HFFc6 (cell line): ENCODE results near the gene ETV3L. TPM values are rescaled to one million over a fixed set of nuclear protein-coding genes. Genes with fewer than 3 reads are reported as not detected.

Source experiments
- DNase-seq: peaks from one replicate; pipeline ENCODE4 v3.0.0-alpha.2; 2018
- H3K27ac Mint-ChIP-seq: 2 replicates; pipeline ENCODE4 v1.8.0; 2020; ENCODE audit warnings: mild to moderate bottlenecking, mixed read lengths
- H3K27me3 Mint-ChIP-seq: 2 replicates; pipeline ENCODE4 v1.8.0; 2021; ENCODE audit warnings: mild to moderate bottlenecking, moderate library complexity, mixed read lengths; ENCODE audit not compliant: insufficient read depth
- H3K36me3 Mint-ChIP-seq: 2 replicates; pipeline ENCODE4 v1.8.0; 2021; ENCODE audit warnings: low read depth, mixed read lengths
- H3K4me1 Mint-ChIP-seq: 2 replicates; pipeline ENCODE4 v1.8.0; 2020; ENCODE audit warnings: low read depth, mixed read lengths
- H3K4me3 Mint-ChIP-seq: 2 replicates; pipeline ENCODE4 v1.8.0; 2020; ENCODE audit warnings: mild to moderate bottlenecking, moderate library complexity, mixed read lengths
- H3K9me3 Mint-ChIP-seq: 2 replicates; pipeline ENCODE4 v1.8.0; 2020; ENCODE audit warnings: mild to moderate bottlenecking, mixed read lengths
- total RNA-seq, 6 experiments: library from RNA; stranded (reverse); fragmentation: NEBNext Ultra II Directional; extraction: Animal tissue kit (Norgen Biotek cat#: 25700); gene quantifications; 2 replicates in 1 of 6; 3 replicates in 5 of 6; pipeline ENCODE4 v1.2.3, GENCODE V29; 2021
- TF ChIP-seq, protein P1 (sequence below): fragments of 200-600 bp; sonication (generic); IDR thresholded peaks from 2 replicates; pipeline ENCODE4 v1.5.0; 2021; ENCODE audit warnings: antibody characterized with exemption, mild to moderate bottlenecking

The ETV3L gene
- total RNA-seq, 6 experiments from 2014 or later = not detected

- H3K4me3 Mint-ChIP-seq = no peak overlapping the region
- no peaks in the 10 kb centered on the region for H3K4me1 Mint-ChIP-seq
- no peaks in the 10 kb centered on the region for H3K9me3 Mint-ChIP-seq
- no peak overlapping the region for H3K27ac Mint-ChIP-seq
- DNase-seq = no peak
- TF ChIP-seq, protein P1, sequence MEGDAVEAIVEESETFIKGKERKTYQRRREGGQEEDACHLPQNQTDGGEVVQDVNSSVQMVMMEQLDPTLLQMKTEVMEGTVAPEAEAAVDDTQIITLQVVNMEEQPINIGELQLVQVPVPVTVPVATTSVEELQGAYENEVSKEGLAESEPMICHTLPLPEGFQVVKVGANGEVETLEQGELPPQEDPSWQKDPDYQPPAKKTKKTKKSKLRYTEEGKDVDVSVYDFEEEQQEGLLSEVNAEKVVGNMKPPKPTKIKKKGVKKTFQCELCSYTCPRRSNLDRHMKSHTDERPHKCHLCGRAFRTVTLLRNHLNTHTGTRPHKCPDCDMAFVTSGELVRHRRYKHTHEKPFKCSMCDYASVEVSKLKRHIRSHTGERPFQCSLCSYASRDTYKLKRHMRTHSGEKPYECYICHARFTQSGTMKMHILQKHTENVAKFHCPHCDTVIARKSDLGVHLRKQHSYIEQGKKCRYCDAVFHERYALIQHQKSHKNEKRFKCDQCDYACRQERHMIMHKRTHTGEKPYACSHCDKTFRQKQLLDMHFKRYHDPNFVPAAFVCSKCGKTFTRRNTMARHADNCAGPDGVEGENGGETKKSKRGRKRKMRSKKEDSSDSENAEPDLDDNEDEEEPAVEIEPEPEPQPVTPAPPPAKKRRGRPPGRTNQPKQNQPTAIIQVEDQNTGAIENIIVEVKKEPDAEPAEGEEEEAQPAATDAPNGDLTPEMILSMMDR = no peak
- H3K36me3 Mint-ChIP-seq = no peaks in the 10 kb centered on the region
- peaks cover 10% of the 10 kb centered on the region for H3K27me3 Mint-ChIP-seq
Measured at GRCh38 chr1:157097692-157098091, 1.9 kb downstream of the ETV3L start.

DNA sequence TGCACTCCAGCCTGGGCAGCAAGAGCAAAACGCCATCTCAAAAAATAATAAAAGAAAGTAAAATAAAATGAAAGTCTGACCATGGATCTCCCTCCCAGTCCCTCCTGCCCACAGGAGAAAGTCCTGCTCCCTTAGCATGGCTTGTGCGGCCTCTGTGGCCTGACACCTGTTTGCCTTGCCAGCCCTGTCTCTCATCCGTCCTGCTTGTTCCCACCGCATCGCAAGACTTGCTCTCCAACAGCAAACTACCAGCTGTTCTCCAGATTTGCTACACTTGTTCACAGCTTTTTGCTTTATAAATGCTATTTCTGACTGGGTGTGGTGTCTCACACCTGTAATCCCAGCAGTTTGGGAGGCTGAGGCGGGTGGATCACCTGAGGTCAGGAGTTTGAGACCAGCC lies 2.7 kb downstream of the ETV3L start:
- TF ChIP-seq, protein P1 = no peak
- peaks cover 11% of the 10 kb centered on the region for H3K27me3 Mint-ChIP-seq
- H3K36me3 Mint-ChIP-seq = no peaks in the 10 kb centered on the region
- H3K9me3 Mint-ChIP-seq = no peaks in the 10 kb centered on the region
- no peak overlapping the region for H3K27ac Mint-ChIP-seq
- H3K4me3 Mint-ChIP-seq = no peak overlapping the region
- H3K4me1 Mint-ChIP-seq = no peaks in the 10 kb centered on the region
- DNase-seq = no peak

DNA sequence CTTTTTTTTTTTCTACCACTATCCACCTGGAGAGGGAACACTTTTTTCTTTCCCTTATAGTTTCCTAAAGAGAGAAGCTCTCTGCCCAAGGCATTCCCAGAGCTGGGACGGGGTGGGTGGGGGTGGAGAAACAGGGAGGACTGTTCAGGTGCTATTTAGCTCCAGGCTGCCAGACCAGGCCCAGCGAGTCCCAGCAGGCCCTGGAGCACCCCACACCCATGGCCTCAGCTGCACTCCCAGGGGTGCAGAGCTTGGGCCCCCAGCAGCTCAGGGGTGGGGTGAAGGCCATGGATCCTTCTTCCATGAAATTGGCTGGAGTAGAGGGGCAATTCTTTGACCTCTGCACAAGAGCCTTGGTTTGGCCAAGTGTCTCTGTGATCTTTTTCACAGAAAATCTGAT lies 4.1 kb downstream of the ETV3L start:
- no peak overlapping the region for H3K4me3 Mint-ChIP-seq
- H3K27ac Mint-ChIP-seq = no peak overlapping the region
- peaks cover 2% of the 10 kb centered on the region for H3K4me1 Mint-ChIP-seq
- no peaks in the 10 kb centered on the region for H3K9me3 Mint-ChIP-seq
- TF ChIP-seq, protein P1 = no peak
- DNase-seq = no peak
- H3K27me3 Mint-ChIP-seq = peaks cover 15% of the 10 kb centered on the region
- H3K36me3 Mint-ChIP-seq = no peaks in the 10 kb centered on the region

DNA sequence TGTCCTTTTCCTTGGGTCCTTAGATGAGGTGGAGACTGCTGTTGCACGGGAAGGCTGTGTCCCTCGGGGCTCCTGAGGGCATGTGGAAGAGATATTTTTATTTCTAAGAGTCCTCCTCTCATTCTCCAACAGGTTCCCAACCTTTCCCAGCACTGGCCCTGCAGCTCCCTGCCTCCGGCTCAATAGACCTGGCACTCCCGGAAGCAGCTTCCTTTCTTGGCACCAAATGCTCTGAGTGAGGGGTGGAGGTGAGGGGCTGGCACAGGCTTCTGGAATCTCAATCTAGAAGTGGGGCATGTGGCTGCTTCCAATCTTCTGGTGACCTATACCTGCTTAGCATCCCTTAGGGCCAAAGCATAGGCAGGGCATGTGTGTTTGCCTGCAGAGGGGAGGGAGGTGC lies 4.5 kb downstream of the ETV3L start:
- H3K27me3 Mint-ChIP-seq = peaks cover 15% of the 10 kb centered on the region
- TF ChIP-seq, protein P1 = no peak
- H3K36me3 Mint-ChIP-seq = no peaks in the 10 kb centered on the region
- no peak overlapping the region for H3K27ac Mint-ChIP-seq
- no peak overlapping the region for H3K4me3 Mint-ChIP-seq
- DNase-seq = no peak
- H3K9me3 Mint-ChIP-seq = no peaks in the 10 kb centered on the region
- peaks cover 7% of the 10 kb centered on the region for H3K4me1 Mint-ChIP-seq

DNA sequence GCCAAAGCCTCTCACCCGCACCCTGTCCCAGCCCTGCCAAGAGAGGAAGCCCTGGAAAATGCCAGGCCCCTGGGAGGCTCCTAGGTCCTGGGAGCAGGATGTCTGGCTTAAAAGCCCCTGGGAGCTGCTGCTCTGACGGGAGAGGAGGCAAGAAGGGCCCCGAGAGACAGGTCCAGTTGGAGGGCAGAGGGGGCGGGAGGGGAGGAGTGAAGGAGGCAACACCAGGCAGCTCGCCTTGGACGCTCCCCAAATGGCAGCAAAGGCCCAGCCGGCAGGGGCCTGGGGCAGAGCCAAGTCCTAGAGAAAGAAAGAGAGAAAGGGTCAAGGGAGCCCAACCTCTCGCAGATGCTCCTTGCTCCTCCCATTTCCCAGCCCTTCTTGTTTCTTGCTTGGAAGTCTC lies 6.8 kb downstream of the ETV3L start:
- TF ChIP-seq, protein P1 = no peak
- H3K9me3 Mint-ChIP-seq = no peaks in the 10 kb centered on the region
- peaks cover 15% of the 10 kb centered on the region for H3K27me3 Mint-ChIP-seq
- H3K36me3 Mint-ChIP-seq = no peaks in the 10 kb centered on the region
- H3K4me3 Mint-ChIP-seq = no peak overlapping the region
- DNase-seq = no peak
- peaks cover 8% of the 10 kb centered on the region for H3K4me1 Mint-ChIP-seq
- H3K27ac Mint-ChIP-seq = no peak overlapping the region

DNA sequence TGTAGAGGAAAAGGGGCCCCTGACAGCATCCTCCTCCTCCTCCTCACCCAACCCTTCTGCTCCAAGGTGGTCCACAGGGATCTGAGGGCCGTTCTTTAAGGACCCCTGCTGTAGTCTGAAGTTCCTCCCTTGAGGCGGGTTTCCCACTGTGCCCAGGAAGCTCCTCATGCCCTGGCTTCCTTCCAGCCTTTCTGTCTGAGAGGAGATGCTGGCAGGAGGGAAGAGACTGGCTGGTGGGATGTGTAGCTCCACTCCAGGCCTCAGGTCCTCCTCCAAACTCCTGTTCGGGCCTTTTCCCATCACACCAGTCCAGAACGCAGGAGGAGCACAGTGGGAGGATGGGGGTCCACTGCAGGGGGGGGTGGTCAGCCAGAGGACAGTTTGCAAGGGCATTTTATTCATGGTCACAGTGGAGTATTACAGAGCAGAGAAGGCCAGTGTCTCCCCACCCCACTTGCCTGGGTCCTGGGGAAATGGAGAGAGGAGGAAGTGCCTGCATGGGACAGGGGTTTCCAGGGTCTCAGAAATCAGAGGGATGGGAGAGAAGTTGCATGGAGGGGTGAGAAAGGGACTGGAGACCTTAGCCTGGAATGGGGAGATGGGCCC lies 7.8 kb downstream of the ETV3L start:
- TF ChIP-seq, protein P1 = no peak

More for the DNA sequence above, 7.8 kb downstream of the ETV3L start:
- Mint-ChIP-seq H3K9me3 (no peaks in the 10 kb centered on the region), H3K27ac (no peak overlapping the region), H3K4me1 (peaks cover 8% of the 10 kb centered on the region), H3K27me3 (peaks cover 15% of the 10 kb centered on the region), H3K4me3 (no peak overlapping the region), H3K36me3 (no peaks in the 10 kb centered on the region)
- no peak for DNase-seq
